ENCODE data around the gene ADSS2. TPM values are rescaled to one million over a fixed set of nuclear protein-coding genes. Genes with fewer than 3 reads are reported as not detected.

The ADSS2 gene
- total RNA-seq, 1 experiment from 2014 or later = 82.8 TPM

GRCh38 chr1:244458781-244459180 lies 7.1 kb upstream of the ADSS2 start (continued):
- TF ChIP-seq GTF2I (CRISPR knock-in tag; conservative IDR thresholded peaks at IDR 0.05) (no peak), AR (CRISPR knock-in tag; IDR thresholded peaks at IDR 0.05) (no peak), IRF1 (CRISPR knock-in tag; IDR thresholded peaks at IDR 0.05) (no peak), ARID4B (CRISPR knock-in tag; IDR thresholded peaks at IDR 0.05; ENCODE audit: borderline replicate concordance) (no peak), FOXP4 (CRISPR knock-in tag; IDR thresholded peaks at IDR 0.05) (no peak)

- CTCF ChIA-PET = no interaction called here
- ATAC-seq (no peak), DNase-seq (ENCODE audit: low spot score) (no peak)
- peaks cover 26% of the 10 kb centered on the region for H3K9me3 Mint-ChIP-seq
- TF ChIP-seq ATF2 (CRISPR knock-in tag; IDR thresholded peaks at IDR 0.05; ENCODE audit: borderline replicate concordance, low read depth) = no peak
- H3K27ac Mint-ChIP-seq = no peak overlapping the region
- peaks cover 48% of the 10 kb centered on the region for H3K4me1 Mint-ChIP-seq
- H3K36me3 Mint-ChIP-seq = peaks cover 26% of the 10 kb centered on the region
- POLR2A ChIA-PET = no interaction called here
- no peaks in the 10 kb centered on the region for H3K27me3 Mint-ChIP-seq (ENCODE audit: low read depth)
- no peak overlapping the region for H3K4me3 Mint-ChIP-seq
These were observed 4.9 kb upstream of the ADSS2 start for GRCh38 chr1:244456586-244456985.

GRCh38 chr1:244454412-244454811 lies 2.7 kb upstream of the ADSS2 start:
- H3K36me3 Mint-ChIP-seq = peaks cover 21% of the 10 kb centered on the region
- H3K27ac Mint-ChIP-seq = peak overlapping the region; percentile 98
- ChIA-PET CTCF (no interaction called here), POLR2A (no interaction called here)
- peak overlapping the region; percentile 46 for H3K4me3 Mint-ChIP-seq
- peaks cover 19% of the 10 kb centered on the region for H3K9me3 Mint-ChIP-seq
- no peak for TF ChIP-seq MXD4 (CRISPR knock-in tag; IDR thresholded peaks at IDR 0.05; ENCODE audit: borderline replicate concordance)
- no peak for TF ChIP-seq ZMAT4 (CRISPR knock-in tag; IDR thresholded peaks at IDR 0.05)
- no peak for TF ChIP-seq ARID4B (CRISPR knock-in tag; IDR thresholded peaks at IDR 0.05; ENCODE audit: borderline replicate concordance)
- TF ChIP-seq USF2 (CRISPR knock-in tag; IDR thresholded peaks at IDR 0.05) = no peak
- no peak for TF ChIP-seq USF1 (CRISPR knock-in tag; IDR thresholded peaks at IDR 0.05)
- TF ChIP-seq CREM (CRISPR knock-in tag; IDR thresholded peaks at IDR 0.05) = no peak
- DNase-seq (ENCODE audit: low spot score) (no peak), ATAC-seq (no peak)
- H3K4me1 Mint-ChIP-seq = peaks cover 53% of the 10 kb centered on the region
- no peaks in the 10 kb centered on the region for H3K27me3 Mint-ChIP-seq (ENCODE audit: low read depth)
